NCI-H2107 treated with DMSO at 0.1 percent for 48 hours (cell line): ENCODE data around the gene LRRC55.

Experiments
- DNase-seq: peaks from one replicate; lab custom pipeline; 2025; ENCODE audit not compliant: unreplicated experiment; lab: John Stamatoyannopoulos, UW

LRRC55 gene, protein sequence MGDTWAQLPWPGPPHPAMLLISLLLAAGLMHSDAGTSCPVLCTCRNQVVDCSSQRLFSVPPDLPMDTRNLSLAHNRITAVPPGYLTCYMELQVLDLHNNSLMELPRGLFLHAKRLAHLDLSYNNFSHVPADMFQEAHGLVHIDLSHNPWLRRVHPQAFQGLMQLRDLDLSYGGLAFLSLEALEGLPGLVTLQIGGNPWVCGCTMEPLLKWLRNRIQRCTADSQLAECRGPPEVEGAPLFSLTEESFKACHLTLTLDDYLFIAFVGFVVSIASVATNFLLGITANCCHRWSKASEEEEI

DNA sequence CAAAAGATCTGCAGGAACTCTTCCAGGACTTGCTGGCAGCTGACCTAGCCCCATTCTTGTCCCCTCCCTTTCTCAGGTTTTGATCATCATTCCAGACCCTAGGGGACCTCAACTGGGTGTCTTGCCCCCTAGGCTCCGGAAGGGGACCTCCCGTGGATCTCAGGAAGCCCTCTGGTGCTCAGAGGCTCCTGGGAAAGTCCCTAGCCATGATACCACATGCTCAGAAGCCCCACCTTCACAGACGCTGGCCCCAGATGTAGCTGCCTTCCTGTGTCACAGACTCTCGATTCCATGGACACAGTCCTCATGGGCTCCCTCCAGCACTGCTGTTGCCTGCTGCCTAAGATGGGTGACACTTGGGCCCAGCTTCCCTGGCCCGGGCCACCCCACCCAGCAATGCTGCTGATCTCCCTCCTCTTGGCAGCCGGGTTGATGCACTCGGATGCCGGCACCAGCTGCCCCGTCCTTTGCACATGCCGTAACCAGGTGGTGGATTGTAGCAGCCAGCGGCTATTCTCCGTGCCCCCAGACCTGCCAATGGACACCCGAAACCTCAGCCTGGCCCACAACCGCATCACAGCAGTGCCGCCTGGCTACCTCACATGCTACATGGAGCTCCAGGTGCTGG lies at the start of gene LRRC55:
Gene LRRC55, plus strand, starts transcription at position 276 of the 628 bp plus-strand sequence. Its CDS starts 70 bp downstream, at position 346.
- DNase-seq, result no peak

DNA sequence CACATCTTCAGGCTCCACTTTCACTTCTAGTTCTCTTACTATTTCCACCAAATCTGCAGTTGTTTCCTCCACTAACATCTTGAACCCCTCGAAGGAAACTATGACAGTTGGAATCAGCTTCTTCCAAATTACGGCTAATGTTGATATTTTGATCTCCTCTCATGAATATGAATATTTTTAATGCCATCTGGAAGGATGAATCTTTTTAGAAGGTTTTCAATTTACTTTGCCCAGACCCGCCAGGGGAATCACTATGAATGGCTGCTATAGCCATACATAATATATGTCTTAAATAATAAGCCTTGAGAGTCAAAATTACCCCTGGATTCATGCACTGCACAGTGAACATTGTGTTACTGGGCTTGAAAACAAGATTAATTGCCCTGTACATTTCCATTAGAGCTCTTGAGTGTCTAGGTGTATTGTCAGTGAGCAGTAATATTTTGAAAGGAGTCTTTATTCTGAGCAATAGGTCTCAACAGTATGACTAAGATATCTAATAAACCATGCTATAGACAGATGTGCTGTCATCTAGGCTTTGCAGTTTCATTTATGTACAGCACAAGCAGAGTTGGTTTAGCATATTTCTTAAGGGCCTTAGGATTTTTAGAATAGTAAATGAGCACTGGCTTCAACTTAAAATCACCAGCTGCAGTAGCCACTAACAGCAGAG lies 48.3 kb upstream of the LRRC55 start:
- DNase-seq, result no peak

DNA sequence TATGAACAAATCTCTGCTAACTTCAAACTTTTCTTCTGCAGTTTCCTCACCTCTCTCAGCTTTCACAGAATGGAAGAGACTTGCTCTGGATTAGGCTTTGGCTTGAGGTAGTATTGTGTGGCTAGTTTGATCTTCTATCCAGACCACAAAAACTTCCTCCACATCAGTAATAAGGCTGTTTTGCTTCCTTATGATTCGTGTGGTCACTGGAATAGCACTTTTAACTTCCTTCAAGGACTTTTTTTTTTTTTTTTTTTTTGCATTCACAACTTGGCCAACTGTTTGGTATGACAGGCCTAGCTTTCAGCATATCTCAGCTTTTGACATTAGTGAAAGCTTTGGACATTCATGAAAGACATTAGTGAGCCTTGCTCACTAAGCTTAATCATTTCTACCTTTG lies 47.5 kb upstream of the LRRC55 start:
- no peak for DNase-seq

DNA sequence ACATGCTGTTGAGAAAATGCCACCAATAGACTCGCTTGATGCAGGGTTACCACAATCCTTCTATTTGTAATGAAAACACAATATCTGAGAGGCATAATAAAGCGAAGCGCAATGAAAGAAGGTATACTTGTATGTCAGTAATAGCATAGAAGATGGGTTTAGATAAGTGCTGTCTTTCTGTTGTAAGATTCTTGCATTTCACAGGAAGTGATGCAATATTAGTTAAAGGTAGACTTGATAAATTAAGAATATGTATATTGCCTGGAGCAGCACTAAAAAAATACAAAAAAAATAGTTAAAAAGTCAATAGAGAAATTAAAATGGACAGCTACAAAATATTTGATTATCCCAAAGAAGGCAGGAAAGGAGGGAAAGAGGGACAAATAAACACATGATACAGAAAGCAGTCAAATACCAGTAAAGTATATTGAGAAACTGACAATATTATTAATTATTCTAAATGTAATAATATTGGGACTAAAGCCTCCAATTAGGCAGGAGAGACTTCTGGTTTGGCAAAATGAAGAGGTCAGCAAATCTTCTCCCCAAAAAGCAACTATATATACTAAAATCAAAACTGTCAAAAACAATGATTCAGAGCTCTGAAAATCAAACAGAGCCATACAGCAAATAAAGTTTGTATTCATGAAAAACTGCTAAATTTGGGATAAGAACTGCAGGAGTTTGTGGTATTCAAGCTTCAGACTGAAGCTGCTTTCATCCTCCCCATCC lies 46.6 kb upstream of the LRRC55 start:
- no peak for DNase-seq

DNA sequence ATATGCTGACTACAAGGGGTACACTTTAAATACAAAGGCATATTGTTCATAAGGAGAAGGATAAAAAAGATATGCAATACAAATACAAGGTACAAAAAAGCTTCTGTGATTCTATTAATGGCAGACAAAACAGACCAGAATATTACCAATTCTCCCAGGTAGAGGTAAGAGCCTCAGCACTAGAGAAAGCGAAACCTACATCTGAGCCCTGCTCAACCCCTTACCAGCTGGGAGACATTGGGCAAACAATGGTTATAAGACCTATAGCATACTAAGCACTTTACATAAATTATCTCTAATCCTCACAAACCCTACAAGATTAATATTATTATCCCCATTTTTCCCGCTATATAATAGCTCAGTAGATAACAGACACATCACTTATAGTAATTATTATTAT lies 41.2 kb upstream of the LRRC55 start:
- no peak for DNase-seq

DNA sequence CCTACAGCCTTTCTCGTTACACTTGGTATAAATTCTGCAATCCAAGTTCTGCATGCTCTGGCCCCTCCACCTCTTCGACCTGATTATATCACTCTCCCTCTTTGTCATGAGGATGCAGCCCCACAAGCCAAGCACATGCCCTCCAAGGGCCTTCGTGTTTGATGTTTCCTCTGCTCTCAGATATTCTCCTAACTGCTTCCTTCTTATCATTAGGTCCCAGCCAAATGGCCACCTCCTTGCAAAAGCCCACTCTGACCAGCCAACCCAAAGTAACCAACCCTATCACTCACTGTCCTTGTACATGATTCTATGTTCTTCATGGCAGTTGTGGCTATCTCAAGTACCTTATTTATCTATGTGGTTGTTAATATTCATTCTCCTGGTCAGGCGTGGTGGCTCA lies 38.3 kb upstream of the LRRC55 start:
- DNase-seq, result no peak

DNA sequence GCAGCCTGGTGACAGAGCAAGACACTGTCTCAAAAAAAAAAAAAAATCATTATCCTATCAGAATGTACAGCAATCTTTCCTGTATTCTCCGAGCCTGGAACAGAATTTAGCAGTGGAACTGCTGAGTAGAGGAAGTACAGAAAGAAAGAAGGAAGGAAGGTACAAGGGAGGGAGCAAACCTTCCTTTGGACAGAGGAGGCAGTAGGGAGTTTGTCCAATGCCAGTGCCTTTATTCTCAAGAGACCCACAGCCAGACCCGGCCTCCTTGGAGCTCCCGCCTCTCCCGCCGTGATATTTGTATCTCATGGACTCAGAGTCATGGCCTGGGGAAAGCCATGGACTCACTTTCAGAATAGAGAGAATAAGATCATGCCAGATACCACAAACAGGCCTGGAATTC lies 37.7 kb upstream of the LRRC55 start:
- no peak for DNase-seq

DNA sequence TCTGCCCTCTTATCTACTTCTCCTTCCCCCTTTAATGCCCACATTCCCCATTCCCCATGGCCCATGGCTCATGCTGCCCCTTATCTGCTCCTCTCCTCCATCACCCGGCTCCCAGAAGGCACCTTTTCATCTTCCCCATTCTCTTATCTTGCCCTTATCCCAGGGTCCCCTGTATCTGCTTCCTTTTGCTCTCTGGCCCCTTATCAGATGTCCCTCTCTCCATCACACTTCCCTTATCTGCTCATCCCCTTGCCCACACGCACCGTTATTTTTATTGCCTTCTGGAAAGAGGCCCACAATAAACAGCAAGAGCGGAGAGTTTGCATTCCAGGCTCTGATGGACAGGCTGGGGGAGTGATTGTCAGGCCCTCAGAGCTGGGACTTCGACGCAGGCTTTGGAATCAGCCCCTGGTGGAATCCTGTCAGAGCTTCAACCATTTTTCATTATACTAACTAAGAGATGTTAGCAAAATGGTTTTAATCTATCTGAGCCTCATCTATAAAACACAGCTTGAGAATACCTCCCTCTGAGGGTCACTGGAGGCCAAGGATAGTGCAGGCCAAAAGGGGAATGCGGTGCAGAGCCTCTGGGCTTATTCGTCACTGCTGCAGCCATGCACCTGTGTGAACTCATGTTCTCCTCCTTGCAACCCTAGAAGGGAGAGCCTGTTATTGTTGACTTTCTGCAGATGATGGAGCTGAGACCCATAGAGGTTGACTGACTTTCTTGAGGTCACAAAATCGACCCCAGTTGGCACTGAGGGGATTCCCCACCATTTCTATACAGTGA lies 37.0 kb upstream of the LRRC55 start:
- DNase-seq, result no peak

DNA sequence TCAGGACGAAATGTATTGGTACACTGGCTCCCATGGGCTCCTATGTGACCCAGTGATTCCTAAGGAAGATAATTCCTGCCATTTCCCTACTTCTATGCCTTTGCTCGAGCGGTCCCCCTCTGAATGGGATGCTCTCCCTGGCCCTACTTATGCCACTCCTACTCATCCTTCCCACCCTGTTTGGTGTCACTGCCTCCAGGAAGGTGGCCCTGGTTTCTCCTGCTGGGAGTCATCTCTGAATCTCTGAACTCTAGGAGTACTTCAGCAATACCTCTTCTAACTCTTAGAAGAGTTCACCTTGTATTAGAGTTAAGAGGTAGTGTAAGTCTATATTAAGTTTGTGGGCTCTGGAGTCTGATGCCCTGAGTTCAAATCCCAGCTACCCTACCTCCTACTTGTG lies 35.5 kb upstream of the LRRC55 start:
- no peak for DNase-seq

DNA sequence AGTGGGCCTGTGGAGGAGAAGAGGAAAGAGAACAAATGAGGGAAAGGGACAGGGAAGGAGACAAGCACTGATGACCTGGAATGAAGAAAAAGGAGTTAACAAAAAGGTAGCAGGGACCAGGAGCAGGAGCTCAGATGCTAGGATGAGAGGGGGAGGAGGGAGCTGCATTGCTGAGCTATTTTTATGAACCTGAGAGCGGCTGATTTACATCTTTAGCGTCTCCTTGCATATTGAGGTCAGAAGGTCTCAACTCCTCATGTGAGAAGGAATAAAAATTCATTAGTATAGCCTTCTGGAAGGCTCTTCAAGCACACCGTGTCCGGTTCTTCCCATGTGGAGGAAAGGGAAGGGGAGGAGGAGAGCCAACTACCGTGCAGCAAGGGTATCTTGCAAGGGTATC lies 33.1 kb upstream of the LRRC55 start:
- no peak for DNase-seq

DNA sequence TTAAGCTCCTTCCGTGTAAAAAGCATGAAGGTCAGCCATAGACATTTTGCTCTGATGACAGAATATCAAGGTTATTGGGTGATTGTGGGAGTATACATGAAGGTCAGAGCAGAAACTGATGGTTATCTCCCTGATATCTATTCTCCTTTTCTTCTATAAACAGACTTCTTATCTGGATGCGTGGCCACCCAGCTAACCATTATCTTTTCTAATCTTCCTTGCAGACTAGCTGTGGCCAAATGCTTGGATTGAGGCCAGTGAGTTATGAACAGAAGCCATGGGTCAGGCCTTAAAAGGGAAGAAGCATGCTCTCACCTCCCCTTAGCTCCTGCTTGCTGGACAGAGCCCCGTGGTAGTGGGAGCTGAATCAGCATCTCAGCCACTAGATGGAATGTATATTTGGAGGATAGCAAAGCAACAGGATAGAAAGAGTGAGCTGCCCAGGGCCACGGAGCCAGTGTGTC lies 31.3 kb upstream of the LRRC55 start:
- DNase-seq, result no peak

DNA sequence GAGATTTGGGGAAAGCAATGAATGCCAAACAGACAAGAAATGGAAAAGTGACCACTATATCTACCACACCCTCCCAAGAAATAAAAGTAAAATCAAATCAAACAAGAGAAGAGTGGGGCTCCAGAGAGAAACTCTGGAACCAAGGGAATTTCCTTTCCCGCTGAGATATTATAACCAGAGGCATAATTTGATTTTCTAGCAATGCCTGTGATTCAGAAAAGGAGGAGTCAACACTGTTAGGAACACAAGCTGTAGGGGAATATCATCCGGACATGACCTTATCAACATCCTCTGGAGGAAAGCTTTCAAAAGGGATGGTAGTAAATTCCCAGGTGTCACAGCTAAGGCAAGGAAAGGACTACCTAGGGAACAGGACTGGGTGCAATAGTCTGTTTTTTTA lies 29.6 kb upstream of the LRRC55 start:
- DNase-seq, result no peak

DNA sequence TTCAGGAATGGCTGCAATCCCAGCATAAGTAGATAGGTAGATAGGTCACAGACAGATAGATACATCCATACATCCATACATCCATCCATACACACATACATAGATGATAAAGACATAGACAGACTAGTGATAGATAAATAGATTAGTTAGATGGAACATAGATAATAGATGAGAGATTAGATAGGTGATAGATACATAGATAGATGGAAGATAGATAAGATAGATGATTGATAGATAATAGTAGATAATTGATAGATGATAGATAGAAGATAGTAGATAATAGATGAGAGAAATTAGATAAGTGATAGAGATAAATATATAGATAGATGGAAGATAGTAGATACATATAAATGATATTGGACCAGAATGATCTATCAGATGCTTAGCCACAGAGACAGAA lies 28.3 kb upstream of the LRRC55 start:
- no peak for DNase-seq

DNA sequence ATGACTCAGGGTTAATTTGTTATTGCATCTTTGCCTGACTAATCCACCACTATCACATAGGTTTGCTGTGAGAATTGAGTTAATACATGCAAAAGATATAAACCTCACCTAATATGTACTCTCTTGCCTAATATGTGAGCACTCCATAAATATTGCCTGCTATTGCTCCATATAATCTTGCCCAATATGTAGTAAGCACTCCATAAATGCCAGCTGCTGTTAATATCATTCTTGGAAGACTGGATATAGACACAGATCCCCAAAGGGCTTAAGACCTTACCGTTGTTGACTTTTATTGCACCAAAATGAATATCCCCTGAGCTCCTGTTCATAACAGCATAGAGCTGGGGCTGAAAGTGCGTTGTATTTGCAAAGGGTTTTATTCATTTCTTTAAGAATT lies 27.0 kb upstream of the LRRC55 start:
- DNase-seq, result no peak

DNA sequence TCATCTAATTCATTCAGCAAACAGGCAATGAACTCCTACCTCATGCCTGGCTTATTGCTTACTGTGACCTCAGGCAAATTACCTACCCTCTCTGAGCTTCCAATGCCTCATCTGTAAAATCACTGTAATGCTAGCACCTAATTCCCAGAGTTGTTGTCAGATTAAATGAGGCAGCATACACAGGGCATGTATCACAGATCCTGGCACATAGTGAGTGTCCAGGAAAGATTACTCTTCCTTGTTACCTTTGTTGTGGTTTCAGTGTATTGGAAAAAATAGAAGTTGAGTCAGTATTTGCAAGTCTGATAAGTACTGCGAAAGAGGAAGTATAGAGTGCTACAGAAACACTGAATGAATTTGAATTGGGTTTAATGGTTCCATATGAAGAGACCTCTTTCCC lies 26.4 kb upstream of the LRRC55 start:
- no peak for DNase-seq

DNA sequence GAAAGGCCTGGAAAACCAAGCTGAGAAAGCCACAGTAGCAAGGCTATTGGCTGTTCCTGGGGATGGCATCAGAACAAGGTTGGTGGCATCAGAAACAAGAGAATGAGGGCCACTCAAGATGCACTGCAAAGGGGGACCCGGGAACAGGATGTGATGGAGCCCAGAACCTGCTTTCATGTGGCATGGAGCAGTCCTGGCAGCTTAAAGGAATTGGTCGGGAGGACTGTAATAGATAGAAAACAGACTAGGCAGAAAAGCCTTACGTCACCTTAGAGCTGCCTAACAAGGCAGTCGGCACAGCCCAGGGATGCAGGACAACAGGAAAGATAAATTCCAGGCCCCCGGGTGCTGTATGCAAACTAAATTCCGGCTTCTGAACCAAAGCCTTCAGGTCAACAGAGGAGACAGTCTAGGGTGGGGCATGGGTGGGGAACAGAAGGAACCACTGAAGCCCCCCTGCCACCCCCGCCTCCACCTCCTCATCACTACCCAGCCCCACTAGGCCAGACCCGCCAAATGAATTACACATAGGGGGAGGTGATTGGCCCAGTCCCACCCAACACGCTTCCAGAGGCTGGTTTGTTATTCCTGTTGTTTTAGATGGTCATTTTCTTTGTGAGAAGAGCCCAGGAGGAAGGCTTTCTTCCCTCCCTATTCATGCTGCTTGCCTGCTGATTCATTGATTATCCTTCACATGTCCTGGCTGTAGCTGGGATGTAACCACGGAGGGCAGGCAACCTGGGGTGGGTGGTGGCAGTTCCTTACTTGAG lies 25.7 kb upstream of the LRRC55 start:
- DNase-seq, result no peak

DNA sequence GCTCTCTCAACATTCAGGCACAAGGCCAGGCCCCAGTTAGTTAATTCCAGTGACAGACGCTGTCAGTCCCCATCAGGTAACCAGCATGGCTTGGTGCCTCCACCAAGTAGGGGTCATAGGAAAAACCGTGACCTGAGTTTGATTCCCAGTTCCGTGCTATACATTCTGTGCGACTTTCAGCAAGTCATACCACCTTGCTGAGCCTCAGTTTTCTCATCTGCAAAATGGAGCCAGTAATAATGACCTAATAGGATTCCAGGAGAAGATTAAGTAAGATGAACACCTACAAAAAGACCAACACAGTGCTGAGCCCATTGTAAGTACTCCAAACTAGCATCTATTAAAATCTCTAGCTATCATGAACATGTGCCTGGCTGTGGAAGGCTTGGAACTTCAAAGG lies 24.8 kb upstream of the LRRC55 start:
- DNase-seq, result no peak

DNA sequence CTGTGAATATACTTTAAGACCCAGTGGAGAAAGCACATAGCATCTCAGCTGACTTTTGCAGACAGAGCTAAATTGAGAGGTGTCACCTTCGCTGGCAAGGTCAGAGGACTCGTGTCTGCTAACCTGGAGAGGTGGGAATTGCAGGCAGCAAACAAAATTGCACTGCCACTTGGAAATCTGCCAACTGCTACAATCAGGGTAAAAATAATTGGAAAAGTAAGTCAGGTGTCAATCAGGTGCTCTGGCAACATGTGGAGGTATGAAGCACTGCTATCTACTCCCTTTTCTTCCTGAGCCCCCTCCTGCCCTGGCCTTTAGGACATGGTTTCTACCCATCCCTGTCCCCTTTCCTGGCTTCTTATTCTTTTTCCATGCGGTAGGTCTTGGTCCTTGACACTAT lies 24.1 kb upstream of the LRRC55 start:
- no peak for DNase-seq

DNA sequence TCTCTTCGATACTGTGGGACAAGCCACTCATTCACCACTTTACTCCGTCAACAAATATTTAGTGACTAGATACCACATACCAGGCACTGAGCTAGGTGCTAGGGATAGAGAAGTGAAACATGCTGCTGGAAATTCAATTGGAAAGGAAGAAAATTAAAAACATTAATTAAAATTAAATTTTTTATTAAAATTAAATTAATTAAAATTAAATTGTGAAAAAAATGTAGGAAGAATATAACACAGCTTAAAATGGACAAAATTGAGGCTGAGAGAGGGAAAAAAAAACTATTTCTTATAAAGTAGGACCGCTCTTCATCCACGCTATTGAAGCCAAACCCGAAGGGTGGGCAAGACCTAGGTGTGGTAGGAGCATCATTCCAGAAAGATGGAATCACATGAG lies 23.6 kb upstream of the LRRC55 start:
- no peak for DNase-seq

DNA sequence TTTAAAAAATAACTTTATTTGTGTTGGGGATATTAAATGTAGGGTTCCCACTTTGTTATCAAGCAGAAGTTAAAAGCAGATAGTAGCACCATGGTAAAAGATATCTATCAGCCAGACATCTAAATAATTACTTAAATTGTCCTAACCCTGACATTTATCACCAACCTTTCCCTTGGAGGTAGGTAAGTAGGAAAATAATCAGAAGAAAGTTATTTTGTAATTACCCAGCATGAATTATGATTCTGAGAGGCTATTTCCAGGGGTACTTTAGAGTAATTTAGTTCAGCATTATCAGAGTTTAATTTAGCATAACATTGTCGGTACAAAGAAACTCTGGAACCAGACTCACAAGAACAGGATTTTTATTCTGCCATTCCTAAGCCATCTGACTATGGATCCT lies 23.2 kb upstream of the LRRC55 start:
- DNase-seq, result no peak
